Measurements from ENCODE around the gene ANKS1B. TPM values are rescaled to one million over a fixed set of nuclear protein-coding genes. Genes with fewer than 3 reads are reported as not detected.

The ANKS1B gene
- total RNA-seq, 4 donors from 2014 or later, result 34.5 to 81.9 (median 71.1) TPM

- intact Hi-C loops (cut with DNase I), result no loop called here
- Histone ChIP-seq H3K36me3 (no peaks in the 10 kb centered on the region), H3K4me3 (replicated peaks in 1 of 3) (no peak overlapping the region), H3K9me3 (no peaks in the 10 kb centered on the region), H3K27me3 (no peaks in the 10 kb centered on the region), H3K27ac (no peak overlapping the region), H3K4me1 (peaks cover 4 to 11% of the 10 kb centered on the region in 2 donors)
- WGBS, 2 donors, result 68 to 69% methylated on average over 4 of the region's 4 CpGs
- DNase-seq, result no peak
- TF ChIP-seq POLR2A (IDR thresholded peaks at IDR 0.05) (no peak), CTCF (IDR thresholded peaks at IDR 0.05) (no peak)
Measured at GRCh38 chr12:99455350-99456035, 529.2 kb downstream of the ANKS1B start.

- intact Hi-C loops (cut with DNase I), result no loop called here
- peaks cover 4 to 11% of the 10 kb centered on the region in 2 donors for H3K4me1 ChIP-seq
- no peak overlapping the region for H3K27ac ChIP-seq
- no peaks in the 10 kb centered on the region for H3K27me3 ChIP-seq
- no peak for DNase-seq
- WGBS, 2 donors, result 81 to 91% methylated on average over 2 of the region's 2 CpGs
- no peaks in the 10 kb centered on the region for H3K9me3 ChIP-seq
- H3K4me3 ChIP-seq (replicated peaks in 1 of 3), result no peak overlapping the region
- TF ChIP-seq POLR2A (IDR thresholded peaks at IDR 0.05) (no peak), CTCF (IDR thresholded peaks at IDR 0.05) (no peak)
- no peaks in the 10 kb centered on the region for H3K36me3 ChIP-seq
Measured at GRCh38 chr12:99454539-99455172, 530.1 kb downstream of the ANKS1B start.

- no peaks in the 10 kb centered on the region for H3K36me3 ChIP-seq
- intact Hi-C loops (cut with DNase I), result no loop called here
- 37 to 38% methylated on average over 2 of the region's 2 CpGs for WGBS, 2 donors
- no peaks in the 10 kb centered on the region for H3K27me3 ChIP-seq
- no peak for DNase-seq
- no peaks in the 10 kb centered on the region for H3K9me3 ChIP-seq
- no peak overlapping the region for H3K4me3 ChIP-seq (replicated peaks in 1 of 3)
- no peak overlapping the region for H3K27ac ChIP-seq
- TF ChIP-seq POLR2A (IDR thresholded peaks at IDR 0.05) (no peak), CTCF (IDR thresholded peaks at IDR 0.05) (no peak)
- peaks cover 4 to 11% of the 10 kb centered on the region in 2 donors for H3K4me1 ChIP-seq
Measured at GRCh38 chr12:99453836-99454538, 530.7 kb downstream of the ANKS1B start.

- 80 to 82% methylated on average over 4 of the region's 4 CpGs for WGBS, 2 donors
- no peaks in the 10 kb centered on the region for H3K27me3 ChIP-seq
- H3K4me1 ChIP-seq, result peaks cover 4 to 11% of the 10 kb centered on the region in 2 donors
- no peak for TF ChIP-seq CTCF (IDR thresholded peaks at IDR 0.05)
- no peak for TF ChIP-seq POLR2A (IDR thresholded peaks at IDR 0.05)
- H3K27ac ChIP-seq, result no peak overlapping the region
- no peaks in the 10 kb centered on the region for H3K36me3 ChIP-seq
- intact Hi-C loops (cut with DNase I), result no loop called here
- DNase-seq, result no peak
- no peaks in the 10 kb centered on the region for H3K9me3 ChIP-seq
- H3K4me3 ChIP-seq (replicated peaks in 1 of 3), result no peak overlapping the region
Measured at GRCh38 chr12:99450036-99450630, 534.6 kb downstream of the ANKS1B start.

Data from thyroid gland (tissue), 4 donors.